ENCODE results near the gene SYT9.

SYT9 gene

GRCh38 chr11:7494086-7494745 is 242.5 kb downstream of the SYT9 start:
- Histone ChIP-seq H3K4me3 (ENCODE audit: low read depth in 1 of 2, low read length in 1 of 2) (no peak overlapping the region), H3K9me3 (no peaks in the 10 kb centered on the region), H3K27me3 (no peaks in the 10 kb centered on the region), H3K36me3 (no peaks in the 10 kb centered on the region), H3K27ac (no peak overlapping the region), H3K4me1 (ENCODE audit: control insufficient read depth in 1 of 2, insufficient read depth in 1 of 2, low read depth in 1 of 2, low read length in 1 of 2) (peaks cover 0 to 31% of the 10 kb centered on the region in 2 experiments)
- TF ChIP-seq, protein P1, sequence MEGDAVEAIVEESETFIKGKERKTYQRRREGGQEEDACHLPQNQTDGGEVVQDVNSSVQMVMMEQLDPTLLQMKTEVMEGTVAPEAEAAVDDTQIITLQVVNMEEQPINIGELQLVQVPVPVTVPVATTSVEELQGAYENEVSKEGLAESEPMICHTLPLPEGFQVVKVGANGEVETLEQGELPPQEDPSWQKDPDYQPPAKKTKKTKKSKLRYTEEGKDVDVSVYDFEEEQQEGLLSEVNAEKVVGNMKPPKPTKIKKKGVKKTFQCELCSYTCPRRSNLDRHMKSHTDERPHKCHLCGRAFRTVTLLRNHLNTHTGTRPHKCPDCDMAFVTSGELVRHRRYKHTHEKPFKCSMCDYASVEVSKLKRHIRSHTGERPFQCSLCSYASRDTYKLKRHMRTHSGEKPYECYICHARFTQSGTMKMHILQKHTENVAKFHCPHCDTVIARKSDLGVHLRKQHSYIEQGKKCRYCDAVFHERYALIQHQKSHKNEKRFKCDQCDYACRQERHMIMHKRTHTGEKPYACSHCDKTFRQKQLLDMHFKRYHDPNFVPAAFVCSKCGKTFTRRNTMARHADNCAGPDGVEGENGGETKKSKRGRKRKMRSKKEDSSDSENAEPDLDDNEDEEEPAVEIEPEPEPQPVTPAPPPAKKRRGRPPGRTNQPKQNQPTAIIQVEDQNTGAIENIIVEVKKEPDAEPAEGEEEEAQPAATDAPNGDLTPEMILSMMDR (IDR thresholded peaks at IDR 0.05), result no peak

GRCh38 chr11:7495882-7496551 is 244.3 kb downstream of the SYT9 start:
- Histone ChIP-seq H3K9me3 (no peaks in the 10 kb centered on the region), H3K27me3 (no peaks in the 10 kb centered on the region), H3K4me1 (ENCODE audit: control insufficient read depth in 1 of 2, insufficient read depth in 1 of 2, low read depth in 1 of 2, low read length in 1 of 2) (peaks cover 0 to 31% of the 10 kb centered on the region in 2 experiments), H3K36me3 (no peaks in the 10 kb centered on the region), H3K27ac (peak overlapping the region; percentile 61), H3K4me3 (ENCODE audit: low read depth in 1 of 2, low read length in 1 of 2) (no peak overlapping the region)
- TF ChIP-seq, protein P1 (IDR thresholded peaks at IDR 0.05), result no peak

- Histone ChIP-seq H3K27me3 (no peaks in the 10 kb centered on the region), H3K27ac (no peak overlapping the region), H3K36me3 (no peaks in the 10 kb centered on the region), H3K9me3 (no peaks in the 10 kb centered on the region), H3K4me3 (ENCODE audit: low read depth in 1 of 2, low read length in 1 of 2) (no peak overlapping the region), H3K4me1 (ENCODE audit: control insufficient read depth in 1 of 2, insufficient read depth in 1 of 2, low read depth in 1 of 2, low read length in 1 of 2) (peaks cover 0 to 31% of the 10 kb centered on the region in 2 experiments)
- TF ChIP-seq, protein P1 (IDR thresholded peaks at IDR 0.05), result no peak
Measured at GRCh38 chr11:7498193-7498592, 246.5 kb downstream of the SYT9 start.

- Histone ChIP-seq H3K9me3 (no peaks in the 10 kb centered on the region), H3K27ac (no peak overlapping the region), H3K4me1 (ENCODE audit: control insufficient read depth in 1 of 2, insufficient read depth in 1 of 2, low read depth in 1 of 2, low read length in 1 of 2) (peaks cover 0 to 24% of the 10 kb centered on the region in 2 experiments), H3K36me3 (no peaks in the 10 kb centered on the region), H3K4me3 (ENCODE audit: low read depth in 1 of 2, low read length in 1 of 2) (no peak overlapping the region), H3K27me3 (no peaks in the 10 kb centered on the region)
- TF ChIP-seq, protein P1 (IDR thresholded peaks at IDR 0.05), result no peak
Measured at GRCh38 chr11:7499081-7499480, 247.4 kb downstream of the SYT9 start.

DNA sequence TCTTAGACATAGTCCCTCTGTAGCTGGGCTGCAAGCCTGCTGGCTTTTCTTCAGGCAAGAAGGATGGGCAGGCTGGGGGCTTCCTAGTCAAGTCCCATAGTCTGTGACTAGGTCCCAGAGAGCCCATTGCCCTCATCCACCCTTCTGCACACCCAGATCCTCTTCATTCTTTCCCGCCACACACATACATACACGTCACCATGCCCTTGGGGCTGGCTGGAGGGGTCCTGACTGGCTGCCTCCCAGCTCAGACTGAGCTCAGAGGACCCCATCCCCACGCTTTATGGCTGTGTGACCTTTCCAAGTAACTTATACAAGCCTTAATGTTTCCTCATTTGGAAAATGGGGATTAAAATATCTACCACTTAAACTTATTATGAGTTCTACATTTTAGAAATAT is 248.5 kb downstream of the SYT9 start:
- H3K27me3 ChIP-seq, result no peaks in the 10 kb centered on the region
- no peaks in the 10 kb centered on the region for H3K9me3 ChIP-seq
- peaks cover 0 to 21% of the 10 kb centered on the region in 2 experiments for H3K4me1 ChIP-seq (ENCODE audit: control insufficient read depth in 1 of 2, insufficient read depth in 1 of 2, low read depth in 1 of 2, low read length in 1 of 2)
- TF ChIP-seq, protein P1 (IDR thresholded peaks at IDR 0.05), result no peak
- H3K27ac ChIP-seq, result no peak overlapping the region
- H3K4me3 ChIP-seq (ENCODE audit: low read depth in 1 of 2, low read length in 1 of 2), result no peak overlapping the region
- no peaks in the 10 kb centered on the region for H3K36me3 ChIP-seq
